ENCODE measurements around the gene LYSMD4.

LYSMD4 gene

GRCh38 chr15:99731336-99732123 is 1.7 kb downstream of the LYSMD4 start:
- DNase-seq (ENCODE audit: low read depth in 2 of 2) = no peak

DNA sequence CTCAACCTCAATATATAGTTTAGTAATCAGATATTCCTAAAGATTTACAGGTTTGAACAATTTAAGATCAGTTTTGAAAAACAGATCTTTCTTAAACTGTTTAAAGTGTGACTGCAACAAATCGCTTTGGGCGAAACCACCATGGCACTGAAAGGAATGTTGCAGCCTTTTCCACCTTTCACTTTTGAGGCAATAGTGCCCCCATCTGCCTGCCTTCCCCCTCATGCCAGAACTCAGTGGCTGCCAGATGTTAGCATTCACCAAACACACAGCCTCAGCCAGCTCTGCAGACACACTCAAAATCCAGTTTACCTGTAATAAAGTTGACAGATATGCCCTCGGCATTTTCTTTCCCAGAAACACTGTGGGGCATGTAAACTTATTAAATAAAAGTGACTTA is 3.3 kb downstream of the LYSMD4 start:
- DNase-seq (ENCODE audit: low read depth in 2 of 2) = no peak

DNA sequence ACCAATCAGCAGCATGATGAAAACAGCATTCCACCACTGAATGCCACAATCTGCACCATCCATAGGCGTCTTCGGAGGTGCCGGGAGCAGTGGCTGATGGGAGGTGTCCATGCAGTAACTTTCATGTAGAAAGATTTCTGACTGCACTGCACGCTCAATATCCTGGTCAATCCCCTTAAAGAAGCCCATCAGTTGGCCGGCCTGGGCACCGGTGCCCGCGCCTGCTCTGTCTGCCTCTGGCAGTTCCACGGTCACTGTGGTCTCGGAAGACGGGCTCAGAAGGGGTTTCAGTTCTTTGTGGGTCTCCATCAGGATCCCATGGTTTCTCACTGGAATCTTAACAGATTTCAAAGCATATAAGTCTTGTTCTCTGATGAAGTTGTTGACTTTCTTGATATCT is 3.9 kb downstream of the LYSMD4 start:
- no peak for DNase-seq (ENCODE audit: low read depth in 2 of 2)

- DNase-seq (ENCODE audit: low read depth in 2 of 2) = no peak
Observed at GRCh38 chr15:99728916-99729315, 4.3 kb downstream of the LYSMD4 start.

DNA sequence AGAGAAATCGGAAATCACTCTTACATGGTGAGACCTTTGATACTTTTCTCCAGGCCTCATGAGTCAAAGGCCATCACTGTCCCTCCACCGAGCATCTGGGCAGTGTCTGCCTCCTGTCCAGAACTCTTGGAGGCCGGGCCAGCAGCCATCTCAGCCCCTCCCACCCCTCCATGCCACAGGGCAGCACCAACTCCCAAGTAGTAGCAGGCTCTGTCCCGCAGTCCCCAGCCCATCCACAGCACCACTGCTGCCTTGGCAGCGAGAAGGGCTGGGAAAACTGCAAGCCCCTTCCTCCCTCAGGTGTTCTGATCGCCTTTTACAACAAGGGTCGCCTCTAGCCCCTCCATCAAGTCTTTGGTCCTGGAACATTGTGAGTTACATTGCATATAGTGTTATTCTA is 5.5 kb downstream of the LYSMD4 start:
- no peak for DNase-seq (ENCODE audit: low read depth in 2 of 2)

- DNase-seq (ENCODE audit: low read depth in 2 of 2) = no peak
Observed at GRCh38 chr15:99727330-99727729, 5.9 kb downstream of the LYSMD4 start.

- no peak for DNase-seq (ENCODE audit: low read depth in 2 of 2)
Observed at GRCh38 chr15:99726333-99726732, 6.9 kb downstream of the LYSMD4 start.

- DNase-seq (ENCODE audit: low read depth in 2 of 2) = no peak
Observed at GRCh38 chr15:99722406-99722805, 10.8 kb downstream of the LYSMD4 start.

DNA sequence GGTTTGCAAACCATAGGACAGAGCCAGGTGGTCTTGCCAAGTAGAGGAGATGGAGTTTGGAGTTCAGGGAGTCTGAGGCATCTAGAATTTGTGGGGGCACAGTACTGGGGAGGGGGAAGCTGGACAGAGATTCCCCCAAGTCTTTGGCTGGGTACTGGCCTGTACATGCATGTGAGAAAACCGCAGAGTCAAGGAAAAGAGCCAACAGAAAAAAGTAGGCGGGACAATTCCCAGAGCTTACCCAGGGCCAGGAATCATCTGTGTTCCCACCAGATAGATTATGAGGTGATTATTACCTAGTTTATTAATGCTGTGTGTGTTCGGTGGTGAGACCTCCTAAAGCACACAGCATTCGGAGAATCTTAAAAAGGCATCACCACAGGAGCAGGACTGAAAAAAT is 11.3 kb downstream of the LYSMD4 start:
- no peak for DNase-seq (ENCODE audit: low read depth in 2 of 2)

DNA sequence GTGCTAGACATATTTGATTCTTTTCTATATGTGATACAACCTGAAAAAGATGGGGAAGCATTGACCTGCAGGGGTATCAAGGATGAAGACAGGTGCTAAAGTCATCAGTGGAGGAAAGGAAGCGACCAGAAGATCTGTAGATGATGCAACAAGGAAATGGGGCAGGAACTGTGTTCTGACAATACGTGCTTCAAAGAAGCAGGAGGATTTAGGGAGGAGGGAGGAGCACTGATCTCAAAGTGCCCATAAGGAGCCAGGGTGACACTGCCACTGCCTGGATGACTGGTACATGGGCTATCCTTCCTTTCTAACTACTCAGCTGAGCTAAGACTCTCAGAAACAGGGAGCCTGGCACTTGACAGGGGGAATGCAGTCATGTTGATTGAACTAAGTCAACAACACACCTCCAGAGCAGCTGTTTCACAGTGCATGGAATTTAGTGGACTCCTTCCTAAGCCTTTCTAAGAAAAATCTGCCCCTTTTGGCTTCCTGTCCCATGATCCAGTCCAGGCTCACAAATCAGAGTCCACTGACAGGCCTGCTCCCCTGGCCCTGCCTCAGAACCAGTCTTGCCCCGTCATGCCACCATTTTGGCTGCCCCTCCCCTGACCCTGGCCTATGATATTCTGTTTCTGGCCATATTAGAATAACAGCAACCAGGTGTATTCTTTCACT is 12.0 kb downstream of the LYSMD4 start:
- DNase-seq (ENCODE audit: low read depth in 2 of 2) = no peak

- no peak for DNase-seq (ENCODE audit: low read depth in 2 of 2)
Observed at GRCh38 chr15:99720533-99720932, 12.7 kb downstream of the LYSMD4 start.

DNA sequence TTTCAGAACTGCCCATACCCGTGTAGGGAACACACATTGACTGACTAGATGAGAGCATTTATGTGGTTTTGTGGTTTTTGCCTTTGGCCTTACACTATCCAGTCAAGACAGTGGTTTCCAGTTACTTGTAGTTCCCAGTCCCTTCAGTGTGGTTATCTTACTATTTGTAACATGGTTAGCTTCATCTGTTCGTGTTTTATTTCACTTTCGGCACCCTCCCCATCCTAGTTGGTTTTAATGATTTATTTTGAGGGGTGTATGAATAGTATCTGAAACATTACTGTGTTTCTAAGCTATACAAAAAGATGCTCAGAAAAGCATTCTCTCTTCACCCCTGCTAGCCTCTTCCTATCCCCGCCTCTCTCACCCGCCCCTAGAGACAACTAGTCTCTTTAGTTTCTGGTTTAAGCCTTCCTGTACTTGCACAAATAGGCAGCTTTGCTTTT is 14.1 kb downstream of the LYSMD4 start:
- no peak for DNase-seq (ENCODE audit: low read depth in 2 of 2)

DNA sequence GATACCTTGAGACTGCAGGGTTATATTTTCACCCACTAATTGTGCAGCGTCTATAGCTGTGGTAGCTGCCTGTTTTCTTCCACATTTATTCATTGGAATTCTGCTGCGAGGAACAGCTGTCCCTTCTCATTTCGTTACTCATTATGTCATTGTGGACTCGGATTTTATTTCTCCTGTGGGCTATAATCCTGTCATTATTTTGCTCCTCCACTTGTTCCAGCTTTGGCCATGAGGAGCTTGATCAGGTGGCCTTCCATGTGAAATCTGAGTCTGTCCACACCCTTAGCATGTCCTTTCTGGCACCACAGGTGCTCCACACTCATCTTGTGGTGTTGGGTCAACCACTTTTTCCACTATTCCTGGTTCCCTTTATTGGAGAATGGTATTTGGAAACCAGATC is 14.8 kb downstream of the LYSMD4 start:
- DNase-seq (ENCODE audit: low read depth in 2 of 2) = no peak

DNA sequence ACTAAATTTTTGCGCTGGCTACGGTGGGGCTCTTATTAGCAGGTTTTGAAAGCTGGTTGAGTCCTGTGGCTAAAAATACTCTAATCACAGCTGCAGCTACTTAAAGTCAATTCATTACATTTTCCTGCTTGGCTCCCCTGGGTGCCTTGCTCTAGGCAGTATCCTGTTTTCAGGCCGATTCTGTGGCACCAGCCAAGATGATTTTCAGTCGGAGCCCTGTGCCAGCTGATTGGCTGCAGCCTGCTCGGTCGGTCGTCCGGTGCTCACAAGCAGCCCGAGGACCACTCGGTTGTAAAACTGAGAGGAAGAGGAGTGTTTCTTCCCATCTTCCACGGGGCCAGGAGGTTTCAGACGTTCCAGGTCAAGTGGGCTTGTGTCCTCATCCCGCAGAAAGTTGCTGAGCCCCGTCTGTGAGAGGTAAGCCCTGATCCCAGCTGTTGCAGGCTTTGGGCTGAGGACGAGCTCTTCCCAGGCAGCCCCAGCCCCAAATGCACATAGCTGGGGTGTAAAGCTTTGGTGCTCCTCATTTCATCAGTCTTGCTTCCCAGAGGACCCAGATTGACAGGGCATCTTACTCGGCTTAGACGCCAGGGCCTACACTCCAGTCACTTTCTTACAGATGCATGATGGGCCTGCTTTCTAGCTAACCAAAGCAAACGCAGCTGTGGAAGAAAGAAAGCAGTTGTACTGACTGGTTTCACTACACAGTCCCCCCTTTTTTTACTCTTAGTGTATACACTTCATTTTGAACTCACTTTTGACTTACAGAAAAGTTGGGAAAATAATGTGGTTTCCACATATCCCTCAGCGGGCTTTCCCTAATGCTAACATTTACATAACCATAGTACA is 15.9 kb downstream of the LYSMD4 start:
- no peak for DNase-seq (ENCODE audit: low read depth in 2 of 2)

DNA sequence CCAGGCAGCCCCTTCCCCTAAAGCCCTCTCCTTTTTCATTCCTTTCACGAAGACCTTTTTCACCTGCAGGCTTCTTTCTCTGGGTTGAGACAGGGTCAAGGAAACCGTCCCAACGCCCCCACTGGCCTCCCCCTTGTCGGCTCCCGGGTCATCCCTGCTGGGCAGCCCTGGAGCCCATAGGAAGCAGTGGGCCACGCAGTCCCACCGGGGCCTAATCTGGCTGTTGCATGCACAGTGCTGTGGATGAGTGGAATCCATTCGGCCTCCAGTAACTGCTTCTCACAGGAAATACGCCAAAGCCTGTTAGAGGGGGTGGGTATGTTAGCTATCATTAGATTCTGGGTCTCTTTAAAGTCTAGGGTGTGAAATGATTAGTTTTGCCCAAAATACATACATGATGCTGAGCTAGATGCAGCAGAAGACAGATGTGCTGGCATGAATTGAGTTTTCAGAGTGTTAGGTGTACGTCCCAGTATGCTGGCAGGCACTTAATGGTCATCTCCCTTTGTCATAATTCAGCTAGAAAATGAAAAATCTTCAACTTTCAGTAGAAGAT is 16.6 kb downstream of the LYSMD4 start:
- DNase-seq (ENCODE audit: low read depth in 2 of 2) = no peak

DNA sequence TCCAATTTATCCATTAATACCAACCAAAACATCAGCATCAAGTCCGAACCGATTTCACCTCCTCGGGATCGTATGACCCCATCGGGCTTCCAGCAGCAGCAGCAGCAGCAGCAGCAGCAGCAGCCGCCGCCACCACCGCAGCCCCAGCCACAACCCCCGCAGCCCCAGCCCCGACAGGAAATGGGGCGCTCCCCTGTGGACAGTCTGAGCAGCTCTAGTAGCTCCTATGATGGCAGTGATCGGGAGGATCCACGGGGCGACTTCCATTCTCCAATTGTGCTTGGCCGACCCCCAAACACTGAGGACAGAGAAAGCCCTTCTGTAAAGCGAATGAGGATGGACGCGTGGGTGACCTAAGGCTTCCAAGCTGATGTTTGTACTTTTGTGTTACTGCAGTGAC is 20.8 kb downstream of the LYSMD4 start:
- DNase-seq (ENCODE audit: low read depth in 2 of 2) = no peak

DNA sequence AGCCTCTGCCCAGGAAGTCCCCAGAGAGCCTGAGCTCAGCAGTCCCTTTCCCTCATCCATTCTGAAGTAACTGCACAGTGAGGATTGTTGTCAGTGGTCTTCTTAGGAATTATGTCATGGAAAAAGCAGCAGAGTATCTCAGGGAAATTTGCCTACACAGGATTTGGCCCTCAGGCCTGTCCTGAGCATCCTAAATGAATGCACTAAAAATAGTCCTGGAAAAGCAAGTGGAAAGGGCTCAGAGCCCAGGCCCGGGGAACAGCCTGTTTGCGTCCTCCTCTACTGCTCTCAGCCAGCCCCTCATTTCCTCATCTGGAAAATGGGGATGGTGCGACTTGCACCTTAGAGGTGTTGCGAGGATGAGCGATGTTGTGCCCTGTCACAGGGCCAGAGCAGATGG is 21.6 kb downstream of the LYSMD4 start:
- no peak for DNase-seq (ENCODE audit: low read depth in 2 of 2)

DNA sequence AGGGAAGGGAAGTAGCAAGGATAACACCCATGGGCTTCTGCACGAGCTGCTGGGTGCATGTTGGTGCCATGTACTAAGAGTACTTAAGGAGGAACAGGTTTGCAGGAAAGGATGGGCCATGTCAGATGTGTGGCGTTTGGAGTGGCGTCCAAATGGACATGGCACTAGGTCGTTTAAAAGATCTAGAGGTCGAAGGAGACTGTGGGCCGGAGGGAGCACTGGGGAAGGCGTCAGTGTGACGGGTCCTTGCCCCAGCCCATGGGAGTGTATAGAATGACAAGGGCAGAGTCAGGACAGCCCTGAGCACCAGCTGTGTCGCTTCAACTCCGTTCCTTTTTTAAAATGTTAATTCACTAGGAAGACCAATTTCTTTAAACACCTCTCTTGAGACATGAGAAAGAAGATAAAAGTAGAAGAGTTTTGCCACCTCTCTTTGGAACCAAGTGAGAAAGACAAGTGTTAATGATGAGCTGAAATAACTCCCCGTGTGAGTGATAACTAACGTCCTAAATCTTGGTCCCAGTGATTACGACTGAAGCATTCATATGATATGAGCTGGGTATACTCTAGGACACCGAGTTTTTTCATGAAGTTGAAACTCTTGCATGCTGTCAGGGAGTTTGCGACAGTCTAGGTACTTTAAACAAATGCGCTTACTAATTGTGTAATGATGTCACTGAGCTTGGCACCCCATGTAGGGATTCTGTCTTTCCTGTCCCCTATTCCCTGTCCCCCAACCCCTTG is 23.8 kb downstream of the LYSMD4 start:
- no peak for DNase-seq (ENCODE audit: low read depth in 2 of 2)

DNA sequence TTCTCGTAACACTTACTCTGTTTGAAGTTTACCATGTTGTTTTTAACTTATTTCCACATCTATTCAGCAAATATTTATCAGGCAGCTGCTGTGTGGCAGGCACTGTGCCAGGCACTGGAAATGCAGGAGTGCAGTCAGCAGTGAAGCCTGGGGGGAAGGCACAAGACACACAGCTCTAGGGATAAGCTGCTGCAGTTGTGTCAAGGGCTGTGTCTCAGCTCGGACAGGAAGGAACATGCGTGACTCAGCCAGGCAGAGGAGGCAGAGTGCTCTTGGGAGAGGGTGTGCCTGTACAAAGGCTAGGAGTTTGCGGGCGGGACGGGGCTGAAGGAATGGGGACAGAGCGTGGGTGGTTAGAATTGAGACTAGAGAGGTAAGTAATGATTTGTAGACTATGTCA is 24.7 kb downstream of the LYSMD4 start:
- DNase-seq (ENCODE audit: low read depth in 2 of 2) = no peak

DNA sequence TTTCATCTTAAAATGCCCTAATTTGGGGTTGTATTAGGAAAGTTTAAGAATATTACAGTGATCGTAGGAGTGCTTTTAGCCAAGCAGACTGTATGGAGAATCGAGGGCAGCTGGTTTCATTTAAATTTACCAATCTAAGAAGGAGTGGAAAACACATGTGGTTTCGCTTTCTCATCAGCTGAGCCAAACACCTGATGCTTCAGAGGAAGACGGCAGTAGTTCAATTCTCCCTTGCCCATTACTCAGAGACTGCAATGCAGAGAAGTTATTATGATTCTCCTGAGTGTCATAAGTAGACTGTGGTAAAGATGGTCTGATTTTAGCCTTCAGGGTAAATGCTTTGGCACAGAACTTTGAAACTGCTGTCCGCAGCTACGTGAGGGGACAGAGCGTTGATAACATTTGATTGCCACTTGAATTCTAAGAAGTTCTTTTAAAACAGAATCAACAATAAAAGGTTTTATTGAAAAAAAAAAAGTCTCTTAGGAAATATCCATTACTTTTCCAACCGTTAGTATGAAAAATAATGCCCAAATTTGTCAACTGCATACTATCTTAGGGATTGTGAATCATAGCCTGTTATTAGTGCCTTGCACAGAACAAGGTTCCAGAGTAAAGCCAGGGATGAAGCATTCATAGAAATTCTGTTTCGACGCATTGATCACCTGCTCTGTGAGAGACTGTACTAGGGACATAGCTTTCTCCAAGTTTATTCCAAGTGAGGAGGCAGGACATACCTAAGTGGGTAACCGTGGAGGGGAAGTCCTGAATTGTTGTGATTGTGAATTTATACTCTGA is 25.6 kb downstream of the LYSMD4 start:
- no peak for DNase-seq (ENCODE audit: low read depth in 2 of 2)
